Thyroid gland (tissue), 4 donors: ENCODE measurements around the gene ZNF468. TPM values are rescaled to one million over a fixed set of nuclear protein-coding genes. Genes with fewer than 3 reads are reported as not detected.
"Not testable (repeated sequence)": the region's sequence is repeated elsewhere in the genome, so short reads cannot be mapped to it uniquely, and the experiment has no call there.

Experiments used
- DNase-seq, 2 donors: peaks; one replicate each; pipeline ENCODE4 v3.0.0-alpha.2; 2019
- H3K27ac ChIP-seq, 3 donors: fragments of 200-600 bp; sonication (generic); 1 replicate in 2 of 3; 2 replicates in 1 of 3; pipeline ENCODE4 v1.5.1; 2016 to 2019; ENCODE audit warnings: mild to moderate bottlenecking in 1 of 3, moderate library complexity in 1 of 3
- H3K27me3 ChIP-seq: fragments of 200-600 bp; sonication (generic); one replicate; pipeline ENCODE4 v1.5.1; 2019
- H3K36me3 ChIP-seq, 2 donors: fragments of 200-600 bp; sonication (generic); one replicate each; pipeline ENCODE4 v1.5.1; 2016 to 2019
- H3K4me1 ChIP-seq, 2 donors: fragments of 200-600 bp; sonication (generic); one replicate each; pipeline ENCODE4 v1.5.1; 2017 to 2019
- H3K4me3 ChIP-seq, 3 donors: fragments of 200-600 bp; sonication (generic); replicated peaks in 1 of 3; 1 replicate in 2 of 3; 2 replicates in 1 of 3; pipeline ENCODE4 v1.5.1; 2016; ENCODE audit warnings: mild to moderate bottlenecking in 1 of 3
- H3K9me3 ChIP-seq: fragments of 200-600 bp; sonication (generic); one replicate; pipeline ENCODE4 v1.5.1; 2017
- POLR2A ChIP-seq, 2 donors: fragments of 450-650 bp; IDR thresholded peaks; one replicate each; pipeline ENCODE4 v1.6.1; 2017; ENCODE audit warnings: antibody characterized with exemption in 2 of 2, mild to moderate bottlenecking in 2 of 2, moderate library complexity in 1 of 2
- WGBS, 2 donors: methylation state at CpG; one replicate each; pipeline ENCODE4 v1.1.5; 2017; 5-methylcytosine and 5-hydroxymethylcytosine counted together
- intact Hi-C: fragments of 100-400 bp; cut with DNase I; formaldehyde crosslinking; loops from one replicate; pipeline ENCODE4 v1.15.1; 2023
- total RNA-seq, 4 donors: library from RNA; depleted of rRNA; stranded (reverse); fragments of >200 nt; gene quantifications; one replicate each; pipeline ENCODE4 v1.2.3, GENCODE V29; 2016
- TF ChIP-seq, protein P1 (sequence below), 6 experiments: fragments of 200-600 bp in 3 of 6; fragments of 450-650 bp in 3 of 6; sonication (generic) in 3 of 6; IDR thresholded peaks; one replicate each; pipeline ENCODE4 v1.5.1; 2016 to 2019; ENCODE audit warnings: antibody characterized with exemption in 6 of 6, mild to moderate bottlenecking in 2 of 6, inconsistent platforms in 1 of 6, moderate library complexity in 1 of 6

The ZNF468 gene
- total RNA-seq, 4 donors from 2014 or later = 33.3 to 51.4 (median 41.6) TPM

DNA sequence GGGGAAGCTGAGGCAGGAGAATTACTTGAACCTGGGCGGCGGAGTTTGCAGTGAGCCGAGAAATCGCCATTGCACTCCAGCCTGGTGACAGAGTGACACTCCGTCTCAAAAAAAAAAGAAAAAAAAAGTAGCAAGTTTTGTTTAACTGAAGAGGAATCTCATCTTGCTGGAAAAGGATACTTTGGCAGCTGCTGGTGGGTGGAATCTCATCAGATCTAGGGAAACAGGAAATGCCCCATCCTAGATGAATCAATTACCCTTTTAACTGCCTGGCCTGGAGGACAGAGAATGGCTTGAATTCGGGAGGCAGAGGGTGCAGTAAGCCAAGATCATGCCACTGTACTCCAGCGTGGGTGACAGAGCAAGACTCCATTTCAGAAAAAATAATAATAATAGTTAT lies 31.7 kb upstream of the ZNF468 start:
- 78 to 85% methylated on average over 7 of the region's 7 CpGs for WGBS, 2 donors
- Histone ChIP-seq H3K4me1 (no peaks in the 10 kb centered on the region), H3K27ac (no peak overlapping the region), H3K9me3 (no peaks in the 10 kb centered on the region), H3K27me3 (no peaks in the 10 kb centered on the region), H3K36me3 (peaks cover 32% of the 10 kb centered on the region in 2 donors), H3K4me3 (no peak overlapping the region)
- intact Hi-C loops = no loop called here
- TF ChIP-seq, protein P1, sequence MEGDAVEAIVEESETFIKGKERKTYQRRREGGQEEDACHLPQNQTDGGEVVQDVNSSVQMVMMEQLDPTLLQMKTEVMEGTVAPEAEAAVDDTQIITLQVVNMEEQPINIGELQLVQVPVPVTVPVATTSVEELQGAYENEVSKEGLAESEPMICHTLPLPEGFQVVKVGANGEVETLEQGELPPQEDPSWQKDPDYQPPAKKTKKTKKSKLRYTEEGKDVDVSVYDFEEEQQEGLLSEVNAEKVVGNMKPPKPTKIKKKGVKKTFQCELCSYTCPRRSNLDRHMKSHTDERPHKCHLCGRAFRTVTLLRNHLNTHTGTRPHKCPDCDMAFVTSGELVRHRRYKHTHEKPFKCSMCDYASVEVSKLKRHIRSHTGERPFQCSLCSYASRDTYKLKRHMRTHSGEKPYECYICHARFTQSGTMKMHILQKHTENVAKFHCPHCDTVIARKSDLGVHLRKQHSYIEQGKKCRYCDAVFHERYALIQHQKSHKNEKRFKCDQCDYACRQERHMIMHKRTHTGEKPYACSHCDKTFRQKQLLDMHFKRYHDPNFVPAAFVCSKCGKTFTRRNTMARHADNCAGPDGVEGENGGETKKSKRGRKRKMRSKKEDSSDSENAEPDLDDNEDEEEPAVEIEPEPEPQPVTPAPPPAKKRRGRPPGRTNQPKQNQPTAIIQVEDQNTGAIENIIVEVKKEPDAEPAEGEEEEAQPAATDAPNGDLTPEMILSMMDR (IDR thresholded peaks at IDR 0.05) = no peak
- no peak for TF ChIP-seq POLR2A (IDR thresholded peaks at IDR 0.05)
- DNase-seq = no peak

DNA sequence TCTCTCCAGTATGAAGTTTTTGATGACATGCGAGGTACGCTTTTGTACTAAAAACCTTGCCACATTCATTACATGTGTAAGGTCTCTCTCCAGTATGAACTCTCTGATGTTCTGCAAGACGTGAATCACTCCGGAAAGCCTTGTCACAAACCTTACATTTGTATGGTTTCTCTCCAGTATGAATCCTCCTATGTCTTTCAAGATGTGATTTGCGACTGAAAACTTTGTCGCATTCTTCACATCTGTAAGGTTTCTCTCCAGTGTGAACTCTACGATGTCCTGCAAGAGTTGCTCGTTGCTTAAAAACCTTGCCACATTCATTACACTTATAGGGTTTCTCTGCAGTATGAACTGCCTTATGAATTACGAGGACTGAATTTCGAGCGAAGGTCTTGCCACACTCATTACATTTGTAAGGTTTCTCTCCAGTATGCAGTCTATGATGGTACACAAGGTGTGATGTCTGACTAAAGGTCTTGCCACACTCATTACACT lies 23.5 kb upstream of the ZNF468 start:
- WGBS, 2 donors = 91 to 98% methylated on average over 11 of the region's 11 CpGs

DNA sequence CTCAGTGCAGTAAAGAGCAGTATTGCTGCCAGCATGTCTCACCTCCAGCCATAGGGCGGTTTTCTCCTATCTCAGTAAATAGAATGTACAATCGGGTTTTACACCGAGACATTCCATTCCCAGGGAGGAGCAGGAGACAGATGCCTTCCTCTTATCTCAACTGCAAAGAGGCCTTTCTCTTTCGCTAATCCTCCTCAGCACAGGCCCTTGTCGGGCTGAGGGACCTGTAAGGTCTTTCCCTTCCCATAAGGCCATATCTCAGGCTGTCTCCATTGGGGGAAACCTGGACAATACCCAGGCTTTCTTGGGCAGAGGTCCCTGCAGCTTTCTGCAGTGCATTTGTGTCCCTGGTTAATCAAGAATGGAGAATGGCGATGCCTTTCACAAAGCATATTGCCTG lies 15.6 kb upstream of the ZNF468 start:
- 70 to 83% methylated on average over 6 of the region's 6 CpGs for WGBS, 2 donors
- DNase-seq, H3K27ac ChIP-seq, H3K36me3 ChIP-seq, H3K27me3 ChIP-seq, H3K4me1 ChIP-seq, intact Hi-C loops, H3K9me3 ChIP-seq, H3K4me3 ChIP-seq: not testable (repeated sequence)

More for the DNA sequence above, 23.5 kb upstream of the ZNF468 start:
- DNase-seq = no peak
- Histone ChIP-seq H3K36me3 (peaks cover 43 to 51% of the 10 kb centered on the region in 2 donors), H3K4me3 (no peak overlapping the region), H3K27me3 (no peaks in the 10 kb centered on the region), H3K27ac (no peak overlapping the region), H3K4me1 (no peaks in the 10 kb centered on the region), H3K9me3 (no peaks in the 10 kb centered on the region)
- intact Hi-C loops = no loop called here
- TF ChIP-seq, protein P1 (IDR thresholded peaks at IDR 0.05) = no peak
- TF ChIP-seq POLR2A (IDR thresholded peaks at IDR 0.05) = no peak

DNA sequence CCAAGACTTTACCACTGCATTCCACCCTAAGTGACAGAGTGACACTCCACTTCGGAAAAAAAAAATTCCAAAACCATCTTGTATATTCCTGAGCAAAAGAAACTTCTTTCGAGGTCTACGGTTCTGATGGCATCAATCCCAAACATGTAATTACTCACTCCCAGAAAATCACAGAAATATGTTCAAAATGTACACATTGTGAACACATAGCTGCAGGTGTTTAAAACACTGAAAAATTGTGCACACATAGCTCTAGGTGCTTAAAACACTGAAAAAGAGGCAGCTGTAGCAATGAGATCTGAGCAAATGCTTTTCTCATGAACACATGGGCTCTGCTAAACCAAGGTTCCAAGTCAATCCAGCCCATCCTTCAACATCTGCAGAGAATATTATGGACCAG lies 14.0 kb upstream of the ZNF468 start:
- no peak for TF ChIP-seq POLR2A (IDR thresholded peaks at IDR 0.05)
- TF ChIP-seq, protein P1 (IDR thresholded peaks at IDR 0.05) = no peak
- H3K4me1 ChIP-seq = no peaks in the 10 kb centered on the region
- no peak overlapping the region for H3K27ac ChIP-seq
- 92 to 96% methylated on average over 3 of the region's 3 CpGs for WGBS, 2 donors
- DNase-seq = no peak
- H3K4me3 ChIP-seq = no peak overlapping the region
- H3K36me3 ChIP-seq = no peaks in the 10 kb centered on the region
- H3K9me3 ChIP-seq = no peaks in the 10 kb centered on the region
- no peaks in the 10 kb centered on the region for H3K27me3 ChIP-seq
- intact Hi-C loops = no loop called here

DNA sequence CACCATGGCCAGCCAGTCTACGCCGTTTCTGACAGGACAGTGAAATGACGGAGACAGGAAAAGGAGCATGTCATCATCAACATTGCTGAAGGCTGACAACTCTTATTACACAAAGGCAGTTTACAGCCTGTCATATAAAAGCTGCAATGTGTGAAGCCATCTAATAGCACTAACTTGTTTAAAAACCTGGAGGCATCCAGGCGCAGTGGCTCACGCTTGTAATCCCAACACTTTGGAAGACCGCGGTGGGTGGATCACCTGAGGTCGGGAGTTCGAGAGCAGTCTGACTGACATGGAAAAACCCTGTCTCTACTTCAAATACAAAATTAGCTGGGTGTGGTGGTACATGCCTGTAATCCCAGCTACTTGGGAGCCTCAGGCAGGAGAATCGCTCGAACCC lies 10.6 kb upstream of the ZNF468 start:
- H3K4me1 ChIP-seq, H3K36me3 ChIP-seq, H3K27me3 ChIP-seq, intact Hi-C loops, H3K9me3 ChIP-seq, H3K4me3 ChIP-seq, DNase-seq, H3K27ac ChIP-seq: not testable (repeated sequence)
- 87 to 99% methylated on average over 11 of the region's 11 CpGs for WGBS, 2 donors

DNA sequence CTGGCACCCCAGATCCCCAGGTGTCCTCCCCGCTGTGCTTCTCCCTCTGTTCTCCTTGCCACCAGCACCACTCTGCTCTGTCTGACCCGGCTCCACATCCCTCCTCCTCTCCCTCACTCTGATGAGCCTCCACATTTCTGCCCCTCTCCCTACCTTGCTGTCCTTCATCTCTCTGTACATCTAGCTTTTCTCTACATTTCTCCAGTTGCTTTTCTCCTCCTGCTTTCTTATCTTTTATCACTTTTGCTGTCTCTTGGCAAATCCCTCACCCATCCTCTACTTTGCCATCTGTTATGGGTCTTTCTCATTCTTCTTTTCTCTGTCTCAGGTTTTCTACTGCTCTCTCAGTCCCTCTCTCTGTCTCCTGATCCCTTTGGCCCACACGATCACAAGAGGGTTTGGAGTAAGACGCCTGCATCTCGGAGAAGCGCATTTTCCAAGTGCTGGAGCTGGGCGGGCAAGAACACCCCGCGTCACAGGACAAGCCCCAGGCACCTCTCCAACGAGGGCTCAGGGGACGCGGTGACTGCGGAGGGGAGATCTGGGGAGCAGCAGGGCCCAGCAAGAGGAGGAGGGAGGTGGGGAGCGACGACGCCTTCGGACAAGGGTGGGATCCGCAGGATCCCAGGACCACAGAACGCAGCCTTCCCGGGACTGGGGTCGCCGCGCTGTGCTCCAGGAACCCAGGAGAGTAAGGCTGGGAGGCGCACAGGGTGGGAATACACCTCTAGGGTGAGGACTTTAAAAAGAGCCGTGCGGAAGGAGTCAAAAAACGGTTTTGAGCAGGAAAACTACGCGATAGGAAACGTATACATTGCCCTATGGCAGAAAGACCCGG lies 660 bp downstream of the ZNF468 start:
- intact Hi-C loops, H3K4me1 ChIP-seq, H3K9me3 ChIP-seq, H3K27me3 ChIP-seq: not testable (repeated sequence)
- peak overlapping the region; percentile 27 to 70 (median 49) for H3K4me3 ChIP-seq
- peaks cover 0 to 14% of the 10 kb centered on the region in 2 donors for H3K36me3 ChIP-seq
- DNase-seq = peak; percentile 24 to 25
- 2 to 5% methylated on average over 24 to 31 of the region's 31 CpGs for WGBS, 2 donors
- H3K27ac ChIP-seq = peak overlapping the region in 1 of 3 donors; percentile 36

DNA sequence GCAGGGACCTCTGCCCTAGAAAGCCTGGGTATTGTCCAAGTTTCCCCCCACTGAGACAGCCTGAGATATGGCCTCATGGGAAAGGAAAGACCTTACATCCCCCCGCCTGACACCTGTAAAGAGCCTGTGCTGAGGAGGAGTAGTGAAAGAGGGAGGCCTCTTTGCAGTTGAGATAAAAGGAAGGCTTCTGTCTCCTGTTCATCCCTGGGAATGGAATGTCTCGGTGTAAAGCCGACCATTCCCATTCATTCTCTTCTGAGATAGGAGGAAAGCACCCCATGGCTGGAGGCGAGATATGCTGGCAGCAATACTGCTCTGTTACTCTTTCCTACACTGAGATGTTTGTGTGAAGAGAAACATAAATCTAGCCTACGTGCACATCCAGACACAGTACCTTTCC lies 10.1 kb downstream of the ZNF468 start:
- H3K36me3 ChIP-seq = peaks cover 50 to 69% of the 10 kb centered on the region in 2 donors
- H3K27me3 ChIP-seq, H3K4me3 ChIP-seq, H3K27ac ChIP-seq, DNase-seq, intact Hi-C loops, H3K9me3 ChIP-seq, H3K4me1 ChIP-seq: not testable (repeated sequence)
- 88 to 89% methylated on average over 4 to 5 of the region's 5 CpGs for WGBS, 2 donors

DNA sequence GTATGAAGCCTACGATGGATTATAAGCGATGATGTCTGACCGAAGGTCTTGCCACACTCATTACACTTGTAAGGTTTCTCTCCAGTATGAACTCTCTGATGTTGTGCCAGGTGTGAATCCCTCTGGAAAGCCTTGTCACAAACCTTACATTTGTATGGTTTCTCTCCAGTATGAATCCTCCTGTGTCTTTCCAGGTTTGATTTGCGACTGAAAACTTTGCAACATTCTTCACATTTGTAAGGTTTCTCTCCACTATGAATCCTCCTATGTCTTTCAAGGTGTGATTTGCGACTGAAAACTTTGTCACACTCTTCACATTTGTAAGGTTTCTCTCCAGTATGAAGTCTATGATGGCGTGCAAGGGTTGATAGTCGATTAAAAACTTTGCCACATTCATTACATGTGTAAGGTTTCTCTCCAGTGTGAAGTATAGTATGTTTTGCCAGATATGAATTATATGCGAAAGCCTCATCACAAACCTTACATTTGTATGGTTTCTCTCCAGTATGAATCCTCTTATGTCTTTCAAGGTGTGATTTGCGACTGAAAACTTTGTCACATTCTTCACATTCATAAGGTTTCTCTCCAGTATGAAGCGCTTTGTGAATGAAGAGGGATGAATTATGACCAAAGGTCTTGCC lies 16.5 kb downstream of the ZNF468 start:
- H3K4me3 ChIP-seq, H3K9me3 ChIP-seq, H3K4me1 ChIP-seq, DNase-seq, H3K27ac ChIP-seq, H3K27me3 ChIP-seq, intact Hi-C loops: not testable (repeated sequence)
- peaks cover 45 to 55% of the 10 kb centered on the region in 2 donors for H3K36me3 ChIP-seq
- 86 to 97% methylated on average over 10 of the region's 10 CpGs for WGBS, 2 donors

DNA sequence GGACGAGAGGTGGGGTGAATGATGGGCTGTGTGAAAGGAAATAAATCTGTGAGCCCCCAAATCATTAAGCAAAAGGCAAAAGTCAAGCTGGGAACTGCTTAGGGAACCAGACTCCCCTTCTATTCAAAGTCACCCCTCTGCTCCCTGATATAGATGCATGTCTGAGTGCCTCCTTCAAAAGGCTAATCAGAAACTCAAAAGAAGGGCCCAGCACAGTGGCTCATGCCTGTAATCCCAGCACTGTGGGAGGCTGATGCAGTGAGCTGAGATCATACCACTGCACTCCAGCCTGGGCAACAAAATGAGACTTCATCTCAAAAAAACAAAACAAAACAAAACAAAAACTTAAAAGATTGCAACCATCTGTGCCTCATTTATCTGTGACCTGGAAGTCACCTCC lies 23.1 kb downstream of the ZNF468 start:
- 58 to 89% methylated on average over 1 of the region's 1 CpG for WGBS, 2 donors

More for the DNA sequence above, 23.1 kb downstream of the ZNF468 start:
- intact Hi-C loops, H3K27ac ChIP-seq, DNase-seq, H3K9me3 ChIP-seq, H3K27me3 ChIP-seq, H3K4me3 ChIP-seq, H3K36me3 ChIP-seq, H3K4me1 ChIP-seq: not testable (repeated sequence)
